ENCODE data around the gene ZNF441. TPM values are rescaled to one million over a fixed set of nuclear protein-coding genes. Genes with fewer than 3 reads are reported as not detected.

The ZNF441 gene
- total and polyA plus RNA-seq, 2 of the 13 experiments (the other 11 are each of a cell fraction or from before 2014, with no cell fraction given): 2.8 to 10.0 TPM

- peak; percentile 67 for TF ChIP-seq BHLHE40 (IDR thresholded peaks at IDR 0.05; ENCODE audit: low read length)
- TF ChIP-seq EZH2 (conservative IDR thresholded peaks at IDR 0.05; ENCODE audit: low read depth, low read length): no peak
- no peak for TF ChIP-seq ZNF18 (CRISPR knock-in tag; IDR thresholded peaks at IDR 0.05; ENCODE audit: insufficient replicate concordance)
- TF ChIP-seq ZNF816 (CRISPR knock-in tag; IDR thresholded peaks at IDR 0.05; ENCODE audit: borderline replicate concordance): no peak
- no peak for TF ChIP-seq ELF1 (CRISPR knock-in tag; IDR thresholded peaks at IDR 0.05)
- peak; percentile 32 for TF ChIP-seq FOSL2 (CRISPR knock-in tag; IDR thresholded peaks at IDR 0.05)
- no peak for TF ChIP-seq ZNF234 (CRISPR knock-in tag; conservative IDR thresholded peaks at IDR 0.05)
- TF ChIP-seq GATAD2A (CRISPR knock-in tag; IDR thresholded peaks at IDR 0.05): peak; percentile 71; the same call in 1 of the 2 replicates
- no peak for TF ChIP-seq SP4 (CRISPR knock-in tag; IDR thresholded peaks at IDR 0.05)
- TF ChIP-seq SOX13 (IDR thresholded peaks at IDR 0.05): no peak
- TF ChIP-seq SOX13 (CRISPR knock-in tag; conservative IDR thresholded peaks at IDR 0.05 in 1 of 2, IDR thresholded peaks at IDR 0.05 in 1 of 2): no peak
- TF ChIP-seq XRCC5 (optimal IDR thresholded peaks at IDR 0.05; ENCODE audit: low read length): peak; percentile 80
- peak; percentile 97 for TF ChIP-seq HIVEP1 (CRISPR knock-in tag; IDR thresholded peaks at IDR 0.05)
- peak; percentile 44; the same call in 1 of the 2 replicates for TF ChIP-seq KDM2A (CRISPR knock-in tag; IDR thresholded peaks at IDR 0.05; ENCODE audit: borderline replicate concordance, low read depth)
- TF ChIP-seq EEA1 (CRISPR knock-in tag; IDR thresholded peaks at IDR 0.05; ENCODE audit: borderline replicate concordance): no peak
- TF ChIP-seq, protein P1, sequence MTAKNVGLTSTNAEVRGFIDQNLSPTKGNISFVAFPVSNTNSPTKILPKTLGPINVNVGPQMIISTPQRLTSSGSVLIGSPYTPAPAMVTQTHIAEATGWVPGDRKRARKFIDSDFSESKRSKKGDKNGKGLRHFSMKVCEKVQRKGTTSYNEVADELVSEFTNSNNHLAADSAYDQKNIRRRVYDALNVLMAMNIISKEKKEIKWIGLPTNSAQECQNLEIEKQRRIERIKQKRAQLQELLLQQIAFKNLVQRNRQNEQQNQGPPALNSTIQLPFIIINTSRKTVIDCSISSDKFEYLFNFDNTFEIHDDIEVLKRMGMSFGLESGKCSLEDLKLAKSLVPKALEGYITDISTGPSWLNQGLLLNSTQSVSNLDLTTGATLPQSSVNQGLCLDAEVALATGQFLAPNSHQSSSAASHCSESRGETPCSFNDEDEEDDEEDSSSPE (CRISPR knock-in tag; IDR thresholded peaks at IDR 0.05): peak; percentile 60; the same call in 1 of the 2 replicates
- peak; percentile 28; the same call in 1 of the 2 replicates for TF ChIP-seq ZNF891 (CRISPR knock-in tag; IDR thresholded peaks at IDR 0.05)
- TF ChIP-seq, protein P2, sequence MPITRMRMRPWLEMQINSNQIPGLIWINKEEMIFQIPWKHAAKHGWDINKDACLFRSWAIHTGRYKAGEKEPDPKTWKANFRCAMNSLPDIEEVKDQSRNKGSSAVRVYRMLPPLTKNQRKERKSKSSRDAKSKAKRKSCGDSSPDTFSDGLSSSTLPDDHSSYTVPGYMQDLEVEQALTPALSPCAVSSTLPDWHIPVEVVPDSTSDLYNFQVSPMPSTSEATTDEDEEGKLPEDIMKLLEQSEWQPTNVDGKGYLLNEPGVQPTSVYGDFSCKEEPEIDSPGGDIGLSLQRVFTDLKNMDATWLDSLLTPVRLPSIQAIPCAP (CRISPR knock-in tag; IDR thresholded peaks at IDR 0.05; ENCODE audit: low read depth): no peak
- peak; percentile 44; the same call in 1 of the 2 replicates for TF ChIP-seq FOXA3 (CRISPR knock-in tag; IDR thresholded peaks at IDR 0.05)
- TF ChIP-seq HCFC1 (IDR thresholded peaks at IDR 0.05; ENCODE audit: low read depth, low read length): no peak
- TF ChIP-seq, protein P3, sequence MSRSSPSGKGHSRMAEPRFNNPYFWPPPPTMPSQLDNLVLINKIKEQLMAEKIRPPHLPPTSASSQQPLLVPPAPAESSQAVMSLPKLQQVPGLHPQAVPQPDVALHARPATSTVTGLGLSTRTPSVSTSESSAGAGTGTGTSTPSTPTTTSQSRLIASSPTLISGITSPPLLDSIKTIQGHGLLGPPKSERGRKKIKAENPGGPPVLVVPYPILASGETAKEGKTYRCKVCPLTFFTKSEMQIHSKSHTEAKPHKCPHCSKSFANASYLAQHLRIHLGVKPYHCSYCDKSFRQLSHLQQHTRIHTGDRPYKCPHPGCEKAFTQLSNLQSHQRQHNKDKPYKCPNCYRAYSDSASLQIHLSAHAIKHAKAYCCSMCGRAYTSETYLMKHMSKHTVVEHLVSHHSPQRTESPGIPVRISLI (CRISPR knock-in tag; IDR thresholded peaks at IDR 0.05; ENCODE audit: borderline replicate concordance): no peak
- no peak for TF ChIP-seq ZNF274 (CRISPR knock-in tag; IDR thresholded peaks at IDR 0.05)
- TF ChIP-seq RELA (CRISPR knock-in tag; IDR thresholded peaks at IDR 0.05): 0 out of 2 replicates have a peak, but pooled peaks have one; percentile 54
- TF ChIP-seq, protein P4, sequence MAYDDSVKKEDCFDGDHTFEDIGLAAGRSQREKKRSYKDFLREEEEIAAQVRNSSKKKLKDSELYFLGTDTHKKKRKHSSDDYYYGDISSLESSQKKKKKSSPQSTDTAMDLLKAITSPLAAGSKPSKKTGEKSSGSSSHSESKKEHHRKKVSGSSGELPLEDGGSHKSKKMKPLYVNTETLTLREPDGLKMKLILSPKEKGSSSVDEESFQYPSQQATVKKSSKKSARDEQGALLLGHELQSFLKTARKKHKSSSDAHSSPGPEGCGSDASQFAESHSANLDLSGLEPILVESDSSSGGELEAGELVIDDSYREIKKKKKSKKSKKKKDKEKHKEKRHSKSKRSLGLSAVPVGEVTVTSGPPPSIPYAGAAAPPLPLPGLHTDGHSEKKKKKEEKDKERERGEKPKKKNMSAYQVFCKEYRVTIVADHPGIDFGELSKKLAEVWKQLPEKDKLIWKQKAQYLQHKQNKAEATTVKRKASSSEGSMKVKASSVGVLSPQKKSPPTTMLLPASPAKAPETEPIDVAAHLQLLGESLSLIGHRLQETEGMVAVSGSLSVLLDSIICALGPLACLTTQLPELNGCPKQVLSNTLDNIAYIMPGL (CRISPR knock-in tag; IDR thresholded peaks at IDR 0.05; ENCODE audit: borderline replicate concordance in 1 of 2, low read depth in 1 of 2): peak; percentile 69 to 91
- TF ChIP-seq NR2F1 (CRISPR knock-in tag; IDR thresholded peaks at IDR 0.05): no peak
These were observed 30.7 kb downstream of the ZNF441 start (continued) for GRCh38 chr19:11797491-11797890.

Data from HepG2 (cell line).